Esophagus muscularis mucosa (tissue), 4 donors: ENCODE data around the gene ARHGAP21. TPM values are rescaled to one million over a fixed set of nuclear protein-coding genes. Genes with fewer than 3 reads are reported as not detected.

ENCODE experiments used
- DNase-seq: peaks from one replicate; pipeline ENCODE4 v3.0.0-alpha.2; 2017; ENCODE audit errors: extremely low spot score
- H3K27ac ChIP-seq, 4 donors: fragments of 200-600 bp; sonication (generic); replicated peaks in 1 of 4; 1 replicate in 3 of 4; 2 replicates in 1 of 4; pipeline ENCODE4 v1.5.1; 2016 to 2019; ENCODE audit warnings: mild to moderate bottlenecking in 1 of 4
- H3K27me3 ChIP-seq, 4 donors: fragments of 200-600 bp; sonication (generic); one replicate each; pipeline versions ENCODE4 v1.5.1 to v1.6.0; 2016 to 2019
- H3K36me3 ChIP-seq, 4 donors: fragments of 200-600 bp; sonication (generic); one replicate each; pipeline ENCODE4 v1.5.1; 2016 to 2019
- H3K4me1 ChIP-seq, 4 donors: fragments of 200-600 bp; sonication (generic); one replicate each; pipeline ENCODE4 v1.5.1; 2016 to 2019
- H3K4me3 ChIP-seq, 4 donors: fragments of 200-600 bp; sonication (generic); 1 replicate in 2 of 4; 2 replicates in 2 of 4; pipeline ENCODE4 v1.5.1; 2016 to 2019; ENCODE audit warnings: mild to moderate bottlenecking in 4 of 4, moderate library complexity in 1 of 4
- H3K9me3 ChIP-seq, 4 donors: fragments of 200-600 bp; sonication (generic); 1 replicate in 3 of 4; 2 replicates in 1 of 4; pipeline ENCODE4 v1.5.1; 2016 to 2019
- EP300 ChIP-seq: sonication (generic); formaldehyde crosslinking; IDR thresholded peaks from one replicate; pipeline ENCODE4 v1.6.1; 2017; ENCODE audit warnings: antibody characterized with exemption
- POLR2A ChIP-seq: fragments of 450-650 bp; IDR thresholded peaks from one replicate; pipeline ENCODE4 v1.6.1; 2017; ENCODE audit warnings: antibody characterized with exemption, moderate library complexity, mild to moderate bottlenecking, low read depth
- POLR2AphosphoS5 ChIP-seq, 2 donors: sonication (generic); formaldehyde crosslinking; IDR thresholded peaks; one replicate each; pipeline ENCODE4 v1.6.1; 2017; ENCODE audit warnings: antibody characterized with exemption in 2 of 2
- WGBS: methylation state at CpG from one replicate; pipeline ENCODE4 v1.1.5; 2018; 5-methylcytosine and 5-hydroxymethylcytosine counted together
- intact Hi-C: fragments of 100-400 bp; cut with DNase I; formaldehyde crosslinking; loops from one replicate; pipeline ENCODE4 v1.15.1; 2023
- total RNA-seq, 4 donors: library from RNA; depleted of rRNA; stranded (reverse); fragments of >200 nt; gene quantifications; one replicate each; pipeline versions ENCODE4 v1.1.0 to v1.2.1, GENCODE V29; 2016
- TF ChIP-seq, protein P1 (sequence below), 3 experiments: fragments of 200-600 bp in 2 of 3; fragments of 450-650 bp in 1 of 3; sonication (generic) in 2 of 3; IDR thresholded peaks; one replicate each; pipeline ENCODE4 v1.5.1; 2017 to 2019; ENCODE audit warnings: antibody characterized with exemption in 3 of 3, mild to moderate bottlenecking in 2 of 3, moderate library complexity in 1 of 3

ARHGAP21 gene
- total RNA-seq, 4 donors from 2014 or later, result 52.7 to 65.7 (median 61.1) TPM

GRCh38 chr10:24681572-24682088, 42.1 kb downstream of the ARHGAP21 start:
- Histone ChIP-seq H3K27me3 (no peaks in the 10 kb centered on the region), H3K9me3 (no peaks in the 10 kb centered on the region), H3K27ac (no peak overlapping the region), H3K4me1 (peaks cover 14 to 38% (median 19%) of the 10 kb centered on the region in 4 donors), H3K36me3 (no peaks in the 10 kb centered on the region), H3K4me3 (no peak overlapping the region)
- intact Hi-C loops, result no loop called here
- TF ChIP-seq POLR2AphosphoS5 (IDR thresholded peaks at IDR 0.05), result no peak
- TF ChIP-seq POLR2A, result no peak
- TF ChIP-seq EP300, result no peak
- TF ChIP-seq, protein P1, sequence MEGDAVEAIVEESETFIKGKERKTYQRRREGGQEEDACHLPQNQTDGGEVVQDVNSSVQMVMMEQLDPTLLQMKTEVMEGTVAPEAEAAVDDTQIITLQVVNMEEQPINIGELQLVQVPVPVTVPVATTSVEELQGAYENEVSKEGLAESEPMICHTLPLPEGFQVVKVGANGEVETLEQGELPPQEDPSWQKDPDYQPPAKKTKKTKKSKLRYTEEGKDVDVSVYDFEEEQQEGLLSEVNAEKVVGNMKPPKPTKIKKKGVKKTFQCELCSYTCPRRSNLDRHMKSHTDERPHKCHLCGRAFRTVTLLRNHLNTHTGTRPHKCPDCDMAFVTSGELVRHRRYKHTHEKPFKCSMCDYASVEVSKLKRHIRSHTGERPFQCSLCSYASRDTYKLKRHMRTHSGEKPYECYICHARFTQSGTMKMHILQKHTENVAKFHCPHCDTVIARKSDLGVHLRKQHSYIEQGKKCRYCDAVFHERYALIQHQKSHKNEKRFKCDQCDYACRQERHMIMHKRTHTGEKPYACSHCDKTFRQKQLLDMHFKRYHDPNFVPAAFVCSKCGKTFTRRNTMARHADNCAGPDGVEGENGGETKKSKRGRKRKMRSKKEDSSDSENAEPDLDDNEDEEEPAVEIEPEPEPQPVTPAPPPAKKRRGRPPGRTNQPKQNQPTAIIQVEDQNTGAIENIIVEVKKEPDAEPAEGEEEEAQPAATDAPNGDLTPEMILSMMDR (IDR thresholded peaks at IDR 0.05), result no peak
- no peak for DNase-seq
- 50% methylated on average over 6 of the region's 6 CpGs for WGBS

GRCh38 chr10:24680647-24681524, 42.8 kb downstream of the ARHGAP21 start:
- TF ChIP-seq, protein P1 (IDR thresholded peaks at IDR 0.05), result no peak
- TF ChIP-seq POLR2A (no peak), EP300 (no peak), POLR2AphosphoS5 (IDR thresholded peaks at IDR 0.05) (no peak)
- no peak for DNase-seq
- H3K27ac ChIP-seq, result no peak overlapping the region
- H3K36me3 ChIP-seq, result no peaks in the 10 kb centered on the region
- no peaks in the 10 kb centered on the region for H3K27me3 ChIP-seq
- peaks cover 18 to 40% (median 25%) of the 10 kb centered on the region in 4 donors for H3K4me1 ChIP-seq
- H3K9me3 ChIP-seq, result no peaks in the 10 kb centered on the region
- intact Hi-C loops, result no loop called here
- 55% methylated on average over 3 of the region's 3 CpGs for WGBS
- H3K4me3 ChIP-seq, result no peak overlapping the region

- Histone ChIP-seq H3K27me3 (no peaks in the 10 kb centered on the region), H3K36me3 (no peaks in the 10 kb centered on the region), H3K4me3 (no peak overlapping the region), H3K27ac (no peak overlapping the region), H3K4me1 (peaks cover 18 to 33% (median 27%) of the 10 kb centered on the region in 4 donors), H3K9me3 (no peaks in the 10 kb centered on the region)
- intact Hi-C loops, result no loop called here
- WGBS, result 100% methylated on average over 2 of the region's 2 CpGs
- no peak for TF ChIP-seq POLR2AphosphoS5 (IDR thresholded peaks at IDR 0.05)
- no peak for TF ChIP-seq POLR2A
- no peak for TF ChIP-seq EP300
- TF ChIP-seq, protein P1 (IDR thresholded peaks at IDR 0.05), result no peak
- no peak for DNase-seq
These were observed 44.9 kb downstream of the ARHGAP21 start for GRCh38 chr10:24678757-24679156.

GRCh38 chr10:24674892-24675632, 48.6 kb downstream of the ARHGAP21 start:
- Histone ChIP-seq H3K4me1 (peaks cover 7 to 17% (median 14%) of the 10 kb centered on the region in 4 donors), H3K27ac (no peak overlapping the region), H3K4me3 (no peak overlapping the region), H3K9me3 (no peaks in the 10 kb centered on the region), H3K27me3 (no peaks in the 10 kb centered on the region), H3K36me3 (no peaks in the 10 kb centered on the region)
- WGBS, result 91% methylated on average over 5 of the region's 5 CpGs
- TF ChIP-seq, protein P1 (IDR thresholded peaks at IDR 0.05), result no peak
- TF ChIP-seq EP300, result no peak
- no peak for TF ChIP-seq POLR2AphosphoS5 (IDR thresholded peaks at IDR 0.05)
- no peak for TF ChIP-seq POLR2A
- intact Hi-C loops, result no loop called here
- no peak for DNase-seq
